ENCODE measurements around the gene EDAR.

Gene EDAR

GRCh38 chr2:108916122-108916795, 72.8 kb downstream of the EDAR start:
- Mint-ChIP-seq H3K9me3 (no peaks in the 10 kb centered on the region), H3K27ac (no peak overlapping the region), H3K36me3 (no peaks in the 10 kb centered on the region), H3K4me1 (peaks cover 6% of the 10 kb centered on the region), H3K4me3 (no peak overlapping the region), H3K27me3 (peaks cover 5% of the 10 kb centered on the region)
- DNase-seq, result no peak
- CTCF ChIA-PET, result interaction anchor here (2.1 kb wide), 1 partner anchor 12 kb away, joined by 9 read pairs; no protein-coding TSS in a partner anchor

GRCh38 chr2:108912629-108912902, 76.5 kb downstream of the EDAR start:
- H3K27me3 Mint-ChIP-seq, result peaks cover 3% of the 10 kb centered on the region
- H3K4me1 Mint-ChIP-seq, result peaks cover 6% of the 10 kb centered on the region
- CTCF ChIA-PET, result interaction anchor here (0.7 kb wide), 1 partner anchor 684 kb away, joined by 3 read pairs; no protein-coding TSS in a partner anchor
- no peaks in the 10 kb centered on the region for H3K9me3 Mint-ChIP-seq
- H3K4me3 Mint-ChIP-seq, result no peak overlapping the region
- H3K36me3 Mint-ChIP-seq, result no peaks in the 10 kb centered on the region
- no peak overlapping the region for H3K27ac Mint-ChIP-seq
- no peak for DNase-seq

GRCh38 chr2:108911807-108912628, 77.0 kb downstream of the EDAR start:
- Mint-ChIP-seq H3K4me1 (peaks cover 6% of the 10 kb centered on the region), H3K9me3 (no peaks in the 10 kb centered on the region), H3K36me3 (no peaks in the 10 kb centered on the region), H3K27ac (no peak overlapping the region), H3K4me3 (no peak overlapping the region), H3K27me3 (peaks cover 3% of the 10 kb centered on the region)
- no peak for DNase-seq
- CTCF ChIA-PET, result interaction anchor here (0.7 kb wide), 1 partner anchor 685 kb away, joined by 3 read pairs; no protein-coding TSS in a partner anchor

DNA sequence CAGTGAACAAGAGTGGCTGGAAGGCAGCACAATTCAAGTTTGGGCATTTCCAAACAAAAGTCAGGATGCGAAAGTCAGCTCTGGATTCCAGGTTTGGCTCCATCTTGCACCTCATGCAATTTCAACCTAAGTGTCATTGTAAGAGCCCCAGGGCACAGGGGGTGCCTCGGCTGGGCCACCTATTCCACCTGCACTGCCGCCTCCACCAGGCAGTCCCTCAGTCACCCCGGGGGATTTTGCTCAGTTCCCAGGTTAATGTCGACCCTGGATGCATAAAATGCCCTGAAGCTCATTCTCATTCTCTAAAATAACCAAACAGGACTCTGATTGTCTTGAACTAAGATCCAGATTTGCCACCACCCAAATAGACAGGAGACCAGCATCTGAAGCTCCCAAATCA, 77.6 kb downstream of the EDAR start:
- H3K27ac Mint-ChIP-seq, result no peak overlapping the region
- no peaks in the 10 kb centered on the region for H3K36me3 Mint-ChIP-seq
- CTCF ChIA-PET, result no interaction called here

DNA sequence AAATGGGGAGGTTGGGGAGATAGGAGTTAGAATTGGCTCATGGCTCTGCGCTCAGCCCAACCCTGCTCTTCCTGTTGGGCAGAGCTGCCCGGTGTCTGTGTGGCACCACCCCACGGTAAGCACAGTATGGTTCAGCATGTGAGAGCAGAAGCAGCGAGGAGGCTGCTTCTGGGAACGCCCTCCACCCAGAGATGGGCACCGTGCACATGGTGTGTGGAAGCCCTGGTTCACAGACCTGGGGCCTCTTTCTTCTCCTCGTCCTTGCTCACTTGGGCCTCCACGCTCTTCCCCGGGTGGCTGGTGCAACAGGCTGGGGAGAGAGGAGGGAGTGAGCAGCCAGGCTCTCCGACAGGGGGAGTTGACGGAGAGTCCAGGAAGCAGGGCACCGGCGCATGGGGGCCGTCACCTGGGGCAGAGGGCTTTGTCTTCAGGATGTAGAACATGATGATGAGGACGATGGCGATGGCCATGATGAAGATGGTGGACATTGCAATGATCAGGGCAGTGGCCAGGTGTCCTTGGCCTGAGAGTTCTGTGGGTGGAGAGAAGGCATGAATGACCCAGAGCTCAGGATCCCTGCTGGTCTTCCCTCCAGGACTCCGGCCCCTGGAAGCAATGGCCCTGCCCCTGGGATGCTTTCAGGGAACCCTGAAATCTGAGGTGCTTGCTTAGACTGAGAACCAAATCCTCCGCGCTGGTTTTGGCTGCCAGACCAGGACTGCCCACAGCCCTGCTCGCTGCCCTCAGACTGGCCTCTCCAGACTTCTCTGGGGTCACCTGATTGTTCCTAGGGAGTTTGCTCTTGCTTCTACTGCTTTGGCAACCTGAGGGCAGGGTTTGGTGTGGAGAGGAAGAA, 78.3 kb downstream of the EDAR start:
- Mint-ChIP-seq H3K27ac (no peak overlapping the region), H3K4me1 (peaks cover 6% of the 10 kb centered on the region), H3K27me3 (peaks cover 3% of the 10 kb centered on the region), H3K9me3 (no peaks in the 10 kb centered on the region), H3K4me3 (no peak overlapping the region), H3K36me3 (no peaks in the 10 kb centered on the region)
- no peak for DNase-seq
- CTCF ChIA-PET, result no interaction called here

More for the DNA sequence above, 77.6 kb downstream of the EDAR start:
- no peak overlapping the region for H3K4me3 Mint-ChIP-seq
- no peak for DNase-seq
- peaks cover 3% of the 10 kb centered on the region for H3K27me3 Mint-ChIP-seq
- no peaks in the 10 kb centered on the region for H3K9me3 Mint-ChIP-seq
- peaks cover 6% of the 10 kb centered on the region for H3K4me1 Mint-ChIP-seq

GRCh38 chr2:108910011-108910431, 79.0 kb downstream of the EDAR start:
- Mint-ChIP-seq H3K36me3 (no peaks in the 10 kb centered on the region), H3K27me3 (peaks cover 3% of the 10 kb centered on the region), H3K4me3 (no peak overlapping the region), H3K4me1 (peaks cover 6% of the 10 kb centered on the region), H3K27ac (no peak overlapping the region), H3K9me3 (no peaks in the 10 kb centered on the region)
- no peak for DNase-seq
- CTCF ChIA-PET, result no interaction called here

DNA sequence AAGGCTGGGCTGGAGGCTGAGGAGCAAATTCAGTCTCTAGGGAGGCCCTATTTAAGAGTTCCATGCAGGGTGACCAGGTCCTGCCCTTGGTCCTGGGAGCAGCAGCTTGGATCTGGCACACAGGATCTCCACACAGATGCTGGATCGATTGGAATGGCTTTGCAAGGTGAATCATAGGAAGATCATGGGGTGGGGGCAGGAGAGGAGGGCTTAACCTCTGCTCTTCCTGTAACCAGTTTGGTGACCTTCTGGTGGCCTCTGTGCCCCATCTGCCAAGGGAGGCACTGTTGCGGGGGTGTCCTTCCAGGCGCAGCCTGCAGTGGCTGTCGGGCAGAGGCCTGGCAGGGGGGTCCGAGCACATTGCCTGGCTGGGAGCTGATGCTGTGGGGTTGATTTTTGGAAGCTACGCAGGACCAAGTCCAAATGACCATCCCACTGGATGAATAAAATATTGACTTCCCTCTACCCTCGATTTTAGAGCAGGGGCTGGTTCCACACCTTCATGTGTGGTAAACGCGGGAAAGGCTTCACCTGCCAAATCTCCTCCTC, 79.7 kb downstream of the EDAR start:
- H3K9me3 Mint-ChIP-seq, result no peaks in the 10 kb centered on the region
- no peaks in the 10 kb centered on the region for H3K36me3 Mint-ChIP-seq
- H3K4me1 Mint-ChIP-seq, result peaks cover 2% of the 10 kb centered on the region
- DNase-seq, result no peak
- no peak overlapping the region for H3K4me3 Mint-ChIP-seq
- no peak overlapping the region for H3K27ac Mint-ChIP-seq
- CTCF ChIA-PET, result no interaction called here
- H3K27me3 Mint-ChIP-seq, result peaks cover 3% of the 10 kb centered on the region

- Mint-ChIP-seq H3K9me3 (no peaks in the 10 kb centered on the region), H3K27me3 (peaks cover 3% of the 10 kb centered on the region), H3K36me3 (no peaks in the 10 kb centered on the region), H3K4me3 (no peak overlapping the region), H3K4me1 (no peaks in the 10 kb centered on the region), H3K27ac (no peak overlapping the region)
- CTCF ChIA-PET, result no interaction called here
- DNase-seq, result no peak
These were observed 80.3 kb downstream of the EDAR start for GRCh38 chr2:108908713-108909070.

DNA sequence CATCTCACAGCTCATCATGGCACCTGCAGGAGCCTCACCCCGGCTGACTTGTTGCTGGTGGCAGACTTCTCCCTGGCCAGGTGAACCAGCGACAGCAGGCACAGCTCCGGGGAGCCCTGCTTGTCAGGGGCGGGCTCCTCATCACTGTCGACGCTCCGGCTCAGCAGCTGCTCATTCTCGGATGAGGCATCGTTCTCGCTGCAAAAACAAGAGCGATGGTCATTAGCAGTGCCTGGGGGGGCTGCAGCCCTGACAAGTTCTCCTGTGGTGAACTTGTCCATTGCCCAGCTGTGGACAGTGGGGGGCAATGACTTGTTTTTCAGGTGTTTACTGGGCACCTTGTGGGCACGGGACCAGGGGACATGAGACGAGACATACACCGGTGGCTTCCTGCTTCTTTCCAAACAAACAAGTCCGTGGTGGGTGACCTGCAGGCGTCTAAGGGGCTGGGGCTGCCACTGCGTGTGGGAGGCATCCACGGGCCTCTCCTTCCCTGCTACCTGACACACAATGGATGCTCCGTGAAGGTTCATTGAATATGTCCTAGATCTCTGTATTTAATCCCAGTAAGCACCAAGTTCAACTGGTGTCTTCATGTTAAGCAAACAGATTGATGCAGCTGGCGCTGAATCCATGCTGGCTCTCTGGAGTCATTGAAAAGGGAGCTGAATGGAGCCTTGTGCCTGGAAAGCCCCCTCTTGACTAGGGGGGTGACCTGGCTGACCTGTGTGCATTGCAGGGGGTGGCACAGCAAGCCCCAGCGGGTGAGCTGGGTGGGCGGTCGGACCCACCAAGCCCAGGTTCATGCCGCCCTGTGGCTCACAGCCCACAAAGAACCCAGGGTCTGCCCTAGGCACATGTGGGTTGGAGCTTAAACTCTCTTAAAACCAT, 81.0 kb downstream of the EDAR start:
- Mint-ChIP-seq H3K36me3 (no peaks in the 10 kb centered on the region), H3K4me1 (no peaks in the 10 kb centered on the region), H3K4me3 (no peak overlapping the region), H3K27ac (no peak overlapping the region), H3K27me3 (peaks cover 3% of the 10 kb centered on the region), H3K9me3 (no peaks in the 10 kb centered on the region)
- CTCF ChIA-PET, result no interaction called here
- DNase-seq, result no peak

- no peaks in the 10 kb centered on the region for H3K4me1 Mint-ChIP-seq
- no peak overlapping the region for H3K27ac Mint-ChIP-seq
- no peaks in the 10 kb centered on the region for H3K9me3 Mint-ChIP-seq
- no peak overlapping the region for H3K4me3 Mint-ChIP-seq
- no peak for DNase-seq
- CTCF ChIA-PET, result interaction anchor here (0.5 kb wide), 1 partner anchor 38 kb away, joined by 3 read pairs; no protein-coding TSS in a partner anchor
- no peaks in the 10 kb centered on the region for H3K36me3 Mint-ChIP-seq
- peaks cover 3% of the 10 kb centered on the region for H3K27me3 Mint-ChIP-seq
These were observed 82.5 kb downstream of the EDAR start for GRCh38 chr2:108906403-108907077.

- Mint-ChIP-seq H3K27me3 (no peaks in the 10 kb centered on the region), H3K36me3 (no peaks in the 10 kb centered on the region), H3K4me3 (no peak overlapping the region), H3K27ac (no peak overlapping the region), H3K4me1 (no peaks in the 10 kb centered on the region), H3K9me3 (no peaks in the 10 kb centered on the region)
- CTCF ChIA-PET, result no interaction called here
- no peak for DNase-seq
These were observed 83.1 kb downstream of the EDAR start for GRCh38 chr2:108905906-108906305.

DNA sequence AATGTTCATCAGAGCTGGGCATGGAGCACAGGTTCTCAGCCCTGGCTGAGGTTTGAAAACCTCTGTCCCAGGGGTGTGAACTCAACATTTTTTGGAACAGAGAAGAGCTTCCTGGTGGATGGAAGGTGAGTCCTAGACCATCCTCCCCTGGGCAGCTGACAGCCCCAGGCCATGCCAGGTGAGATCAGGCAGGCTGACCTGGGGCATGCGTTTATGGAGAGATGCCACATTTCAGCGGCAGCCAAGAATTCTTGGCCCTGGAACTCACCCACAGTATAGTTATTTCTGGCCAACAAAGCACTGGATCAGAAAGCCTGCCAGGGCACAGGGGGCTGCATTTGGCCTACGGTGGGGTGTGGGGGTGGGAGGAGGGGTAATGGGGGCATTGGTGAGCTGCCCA, 83.8 kb downstream of the EDAR start:
- Mint-ChIP-seq H3K27me3 (no peaks in the 10 kb centered on the region), H3K27ac (no peak overlapping the region), H3K4me1 (no peaks in the 10 kb centered on the region), H3K9me3 (no peaks in the 10 kb centered on the region), H3K36me3 (no peaks in the 10 kb centered on the region), H3K4me3 (no peak overlapping the region)
- CTCF ChIA-PET, result interaction anchor here (1.2 kb wide), 1 partner anchor 23 kb away, joined by 3 read pairs; no protein-coding TSS in a partner anchor
- DNase-seq, result no peak

DNA sequence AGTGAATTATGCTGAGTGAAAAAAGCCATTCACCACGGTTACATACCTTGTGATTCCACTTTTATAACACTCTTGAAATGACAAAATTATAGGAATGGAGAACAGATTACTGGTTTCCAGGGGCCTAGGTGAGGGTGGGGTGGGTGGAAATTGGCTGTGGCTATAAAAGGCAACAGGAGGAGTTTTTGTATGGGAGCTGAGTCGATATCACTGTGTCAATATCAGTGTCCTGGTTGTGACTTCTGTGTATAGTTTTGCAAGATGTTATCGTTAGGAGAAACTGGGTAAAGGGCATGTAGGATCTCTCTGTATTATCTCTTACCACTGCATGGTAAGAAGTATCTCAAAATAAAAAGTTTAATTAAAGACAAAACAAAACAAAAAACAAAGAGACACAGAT, 84.3 kb downstream of the EDAR start:
- Mint-ChIP-seq H3K27ac (no peak overlapping the region), H3K4me1 (no peaks in the 10 kb centered on the region), H3K36me3 (no peaks in the 10 kb centered on the region), H3K27me3 (no peaks in the 10 kb centered on the region), H3K4me3 (no peak overlapping the region), H3K9me3 (no peaks in the 10 kb centered on the region)
- no peak for DNase-seq
- CTCF ChIA-PET, result interaction anchor here (1.2 kb wide), 1 partner anchor 24 kb away, joined by 3 read pairs; no protein-coding TSS in a partner anchor
